ENCODE measurements around the gene PLA2R1. TPM values are rescaled to one million over a fixed set of nuclear protein-coding genes. Genes with fewer than 3 reads are reported as not detected.

PLA2R1 gene
- 4.0 and 5.5 TPM in 2 replicates for total RNA-seq

GRCh38 chr2:160062292-160063005 lies at the start of gene PLA2R1:
Gene PLA2R1 (minus strand): TSS chr2:160062615. CDS start chr2:160062403, 212 bp downstream.

GRCh38 chr2:159904127-159904958 lies 158.1 kb downstream of the PLA2R1 start, which contains the start of gene LY75:
Gene LY75 (minus strand): TSS chr2:159904756.

Other genes with a start within 250 kb of the PLA2R1 start
- gene LY75, start 157.9 kb downstream of the PLA2R1 start, total RNA-seq, result 3.8 and 10.8 TPM in 2 replicates
- gene ITGB6, start 137.7 kb upstream of the PLA2R1 start, total RNA-seq, result 36.2 and 167 TPM in 2 replicates